Central memory CD4-positive, alpha-beta T cell (primary cell): ENCODE measurements around the gene P2RX2.

Experiments used
- DNase-seq: peaks from one replicate; pipeline ENCODE4 v3.0.0; 2022

Gene P2RX2

GRCh38 chr12:132603240-132604150, 15.1 kb upstream of the P2RX2 start:
- DNase-seq = no peak

GRCh38 chr12:132604151-132604618, 14.4 kb upstream of the P2RX2 start:
- DNase-seq = no peak

DNA sequence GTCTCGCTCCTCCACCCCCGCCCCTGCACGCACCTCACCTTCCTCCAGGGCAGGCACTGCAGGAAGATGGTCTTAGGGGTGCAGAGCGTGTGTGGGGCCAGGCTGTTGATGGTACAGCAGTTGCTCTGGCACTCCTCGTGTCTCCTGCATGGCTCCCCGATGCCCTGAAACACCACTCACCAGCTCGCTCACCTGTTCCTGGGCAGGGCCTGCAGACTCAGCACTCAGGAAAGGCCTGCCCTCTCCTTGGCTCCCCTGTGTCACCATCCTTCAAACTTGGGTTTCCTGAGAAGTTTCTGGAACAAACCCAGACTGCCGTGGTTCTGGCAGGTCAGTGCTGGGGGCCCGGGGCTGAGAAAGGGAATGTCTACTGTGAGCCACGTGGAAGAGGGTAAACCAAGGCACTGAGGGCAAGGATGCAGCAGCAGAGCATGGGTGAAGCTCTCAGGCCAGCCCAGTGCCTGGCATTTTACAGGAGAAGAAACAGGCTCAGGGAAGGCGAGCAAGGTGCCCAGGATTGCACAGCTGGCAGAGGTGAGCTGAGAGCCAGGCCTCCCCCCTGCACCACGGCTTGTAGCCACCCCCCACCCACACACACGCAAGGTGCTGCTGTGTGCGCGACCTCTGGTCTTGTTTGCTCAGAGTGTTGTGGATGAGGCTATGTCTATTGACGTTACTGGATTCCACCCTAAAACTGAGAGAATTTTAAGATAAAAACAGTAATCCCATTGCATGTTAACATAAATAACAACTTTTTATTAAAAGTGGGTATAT, 13.7 kb upstream of the P2RX2 start:
- no peak for DNase-seq

DNA sequence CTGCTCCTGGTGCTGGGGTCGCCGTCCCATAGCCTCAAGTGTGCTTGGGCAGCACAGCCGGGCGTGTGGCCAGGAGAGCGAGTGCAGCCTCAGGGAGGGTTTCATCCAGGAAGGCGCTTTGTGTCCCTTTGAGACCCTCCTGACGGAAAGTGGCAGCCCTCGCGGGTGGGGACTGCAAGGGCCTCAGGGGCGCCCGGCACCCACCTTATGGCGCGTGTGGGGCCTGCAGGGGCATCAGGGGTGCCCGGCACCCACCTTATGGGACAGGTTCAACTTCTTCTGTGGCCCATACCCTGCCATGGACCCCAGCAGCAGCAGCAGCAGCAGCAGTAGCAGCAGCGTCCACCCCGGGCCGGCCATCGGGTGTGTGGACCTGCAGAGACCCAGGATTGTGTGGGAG, 12.7 kb upstream of the P2RX2 start:
- no peak for DNase-seq

DNA sequence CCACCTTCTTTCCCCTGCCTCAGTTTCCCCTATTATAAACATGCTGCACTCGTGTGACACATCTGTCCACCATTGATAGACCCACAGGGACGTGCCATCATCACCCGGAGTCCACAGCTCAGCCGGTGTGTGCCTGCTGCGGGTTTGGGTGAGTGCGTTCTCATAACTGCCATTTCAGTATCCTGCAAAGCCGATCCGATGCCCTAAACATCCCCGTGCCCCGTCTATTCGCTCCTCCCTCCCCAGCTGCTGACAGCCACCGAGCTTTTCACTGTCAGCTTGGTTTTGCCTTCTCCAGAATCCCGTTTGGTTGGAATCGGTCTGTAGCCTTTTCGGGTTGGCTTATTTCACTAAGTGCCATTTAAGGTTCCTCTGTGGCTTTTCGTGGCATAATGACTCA, 12.1 kb upstream of the P2RX2 start:
- DNase-seq = no peak

DNA sequence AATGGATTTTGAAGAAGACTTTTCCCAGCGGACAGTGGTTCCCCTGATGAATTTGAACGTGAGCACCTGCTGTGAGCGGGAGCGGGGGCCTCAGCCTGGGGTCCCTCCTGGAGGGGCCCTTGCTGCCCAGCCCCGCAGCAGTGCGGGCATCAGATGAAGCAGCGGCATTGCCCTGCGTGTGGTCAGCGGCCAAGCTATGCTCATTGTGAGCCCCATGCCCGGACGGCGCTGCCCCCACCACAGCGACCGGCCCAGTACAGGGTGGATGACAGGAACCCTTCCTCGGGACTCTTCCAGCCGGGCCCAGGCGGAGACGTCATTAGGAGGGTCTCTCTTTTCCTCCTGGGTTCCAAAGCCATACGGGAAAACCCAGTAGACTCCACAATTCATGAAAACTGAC, 11.6 kb upstream of the P2RX2 start:
- no peak for DNase-seq

DNA sequence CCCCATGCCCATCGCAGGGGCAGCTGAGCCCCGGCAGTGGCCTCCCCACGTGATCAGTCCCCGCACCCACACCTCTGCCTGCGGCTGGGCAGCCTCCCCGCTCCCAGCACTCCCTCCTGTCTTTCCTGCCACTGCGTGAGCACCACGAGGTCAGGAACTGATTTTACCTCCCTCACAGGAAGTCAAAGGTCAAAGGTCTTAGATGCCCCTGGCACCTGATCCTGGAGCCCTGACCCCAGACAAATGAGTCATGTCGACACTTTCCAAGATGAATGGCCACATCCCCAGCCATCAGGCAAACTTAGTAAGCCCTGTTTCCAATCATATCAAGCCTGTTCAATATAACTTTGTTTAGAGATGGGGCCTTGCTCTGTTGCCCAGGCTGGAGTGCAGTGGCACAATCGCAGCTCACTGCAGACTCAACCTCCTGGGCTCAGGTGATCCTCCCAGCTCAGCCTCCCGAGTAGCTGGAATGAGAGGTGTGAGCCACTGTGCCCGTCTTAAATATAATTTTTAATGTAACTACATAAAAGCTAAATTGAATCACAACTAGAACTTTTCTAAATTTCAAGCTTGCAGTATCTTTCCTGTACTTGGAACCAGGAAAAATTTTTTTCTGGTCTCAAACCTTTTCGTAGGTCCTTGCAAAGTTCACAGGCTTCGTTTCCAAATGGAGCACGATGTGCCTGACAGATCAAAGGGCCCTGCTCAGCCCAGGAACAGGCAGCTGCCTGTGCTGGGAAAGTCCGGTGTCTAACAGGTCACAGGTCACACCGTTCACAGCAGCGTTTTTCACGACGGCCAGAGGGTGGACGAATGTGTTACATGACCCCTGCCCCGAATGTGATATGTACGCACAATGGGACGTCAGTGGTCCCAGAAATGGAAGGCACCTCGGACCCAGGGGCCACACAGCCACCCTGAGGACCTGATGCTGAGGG, 10.1 kb upstream of the P2RX2 start:
- DNase-seq = no peak

GRCh38 chr12:132610051-132610759, 8.4 kb upstream of the P2RX2 start, which contains the start of gene LRCOL1:
TSS of gene LRCOL1 (minus strand) at chr12:132610582. CDS start at chr12:132606251, 4,331 bp downstream.
- no peak for DNase-seq

- DNase-seq = no peak
Observed at GRCh38 chr12:132610866-132611602, 7.5 kb upstream of the P2RX2 start.

DNA sequence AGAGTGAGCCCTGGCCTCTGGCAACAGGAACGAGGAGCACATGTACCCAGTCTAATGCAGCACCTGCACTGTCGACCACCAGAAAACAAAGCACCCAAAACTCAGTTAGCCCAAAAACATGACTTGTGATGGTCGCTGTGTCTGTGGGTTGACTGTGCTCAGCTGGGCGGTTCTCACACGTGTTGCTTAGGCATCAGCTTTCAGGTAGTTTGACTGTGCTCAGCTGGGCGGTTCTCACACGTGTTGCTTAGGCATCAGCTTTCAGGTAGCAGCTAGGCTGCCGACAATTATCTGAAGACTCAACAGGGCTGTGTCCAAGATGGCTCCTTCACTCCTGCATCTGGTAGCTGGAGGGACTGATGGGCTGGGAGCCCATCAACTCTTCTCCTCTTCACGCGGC, 7.0 kb upstream of the P2RX2 start:
- no peak for DNase-seq

DNA sequence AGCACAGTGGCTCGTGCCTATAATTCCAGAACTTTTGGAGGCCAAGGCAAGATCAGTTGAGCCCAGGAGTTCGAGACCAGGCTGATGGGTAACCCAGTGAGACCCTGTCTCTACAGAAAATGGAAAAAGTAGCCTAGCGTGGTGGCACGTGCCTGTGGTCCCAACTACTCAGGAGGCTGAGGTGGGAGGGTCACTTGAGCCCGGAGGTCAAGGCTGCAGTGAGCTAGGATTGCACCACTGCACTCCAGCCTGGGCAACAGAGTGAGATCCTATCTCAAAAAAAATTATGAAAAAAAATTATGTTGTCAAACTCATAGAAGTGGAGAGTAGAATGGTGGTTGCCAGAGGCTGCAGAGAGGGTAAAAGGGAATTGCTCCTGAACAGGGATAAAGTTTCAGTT, 4.5 kb upstream of the P2RX2 start:
- no peak for DNase-seq

- DNase-seq = peak; percentile 70
Observed at GRCh38 chr12:132614861-132615578, 3.6 kb upstream of the P2RX2 start.

DNA sequence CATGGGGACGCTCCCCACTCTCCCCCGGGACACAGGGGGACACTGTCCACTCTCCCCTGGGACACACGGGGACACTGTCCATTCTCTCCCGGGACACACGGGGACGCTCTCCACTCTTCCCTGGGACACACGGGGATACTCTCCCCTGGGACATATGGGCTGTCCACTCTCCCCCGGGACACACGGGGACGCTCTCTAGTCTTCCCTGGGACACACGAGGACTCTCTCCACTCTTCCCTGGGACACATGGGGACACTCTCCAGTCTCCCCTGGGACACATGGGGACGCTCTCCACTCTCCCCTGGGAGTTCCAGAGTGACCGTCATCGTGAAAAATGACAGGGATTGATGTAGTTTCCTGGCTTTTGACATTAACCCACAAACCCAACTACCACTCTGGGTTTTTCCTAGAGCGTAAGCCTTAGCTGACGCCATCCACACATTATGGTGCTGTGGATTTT, 3.0 kb upstream of the P2RX2 start:
- no peak for DNase-seq

- DNase-seq = no peak
Observed at GRCh38 chr12:132617135-132617701, 1.4 kb upstream of the P2RX2 start.

DNA sequence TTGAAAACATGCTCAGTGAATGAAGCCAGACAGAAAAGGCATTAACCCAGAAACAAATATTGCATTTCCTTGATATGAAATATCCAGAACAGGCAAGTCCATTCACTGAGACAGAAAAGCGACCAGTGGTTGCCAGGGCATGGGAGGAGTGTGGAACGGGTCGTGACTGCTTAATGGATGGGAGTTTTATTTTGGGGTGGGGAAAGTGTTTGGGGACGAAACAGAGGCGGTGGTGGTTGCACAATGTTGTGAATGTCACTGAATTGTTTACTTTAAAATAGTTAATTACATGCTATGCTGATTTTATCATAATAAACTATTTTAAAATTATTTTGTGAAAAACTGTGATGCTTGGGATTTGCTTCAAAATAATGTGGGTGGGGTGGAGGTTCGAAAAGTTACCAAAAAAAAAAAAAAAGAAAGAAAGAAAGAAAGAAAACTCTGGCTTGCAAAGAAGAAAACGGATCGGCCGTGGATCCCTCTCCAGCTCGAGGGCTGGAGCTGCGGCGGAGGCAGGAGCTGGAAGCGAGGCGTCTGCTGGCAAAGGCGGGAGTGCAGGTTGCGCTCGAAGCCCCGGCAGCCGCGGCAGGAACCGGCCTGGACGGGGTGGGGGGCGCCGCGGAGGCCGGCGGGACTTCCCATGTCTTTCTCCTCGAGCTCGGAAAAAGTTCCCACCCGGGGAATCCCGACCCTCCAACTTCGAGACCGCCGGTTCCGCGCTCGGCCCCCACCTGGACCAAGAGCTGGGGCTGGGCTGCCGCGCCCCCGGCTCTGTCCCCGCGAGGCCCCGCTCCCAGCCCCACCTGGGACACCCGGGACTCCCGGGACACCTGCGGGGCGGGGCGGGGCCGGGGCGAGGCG, 524 bp upstream of the P2RX2 start:
- no peak for DNase-seq

DNA sequence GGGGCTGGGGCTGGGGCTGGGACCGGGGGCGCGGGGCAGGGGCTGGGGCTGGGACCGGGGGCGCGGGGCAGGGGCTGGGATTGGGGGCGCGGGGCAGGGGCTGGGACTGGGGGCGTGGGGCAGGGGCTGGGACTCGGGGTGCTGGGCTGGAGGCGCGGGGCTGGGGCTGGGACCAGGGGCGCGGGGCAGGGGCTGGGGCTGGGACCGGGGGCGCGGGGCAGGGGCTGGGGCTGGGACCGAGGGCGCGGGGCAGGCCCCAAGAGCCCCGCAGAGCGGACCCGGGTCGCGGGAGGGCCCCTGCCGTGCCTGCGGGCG, 452 bp downstream of the P2RX2 start:
- no peak for DNase-seq

- DNase-seq = no peak
Observed at GRCh38 chr12:132619386-132620112, 973 bp downstream of the P2RX2 start.

DNA sequence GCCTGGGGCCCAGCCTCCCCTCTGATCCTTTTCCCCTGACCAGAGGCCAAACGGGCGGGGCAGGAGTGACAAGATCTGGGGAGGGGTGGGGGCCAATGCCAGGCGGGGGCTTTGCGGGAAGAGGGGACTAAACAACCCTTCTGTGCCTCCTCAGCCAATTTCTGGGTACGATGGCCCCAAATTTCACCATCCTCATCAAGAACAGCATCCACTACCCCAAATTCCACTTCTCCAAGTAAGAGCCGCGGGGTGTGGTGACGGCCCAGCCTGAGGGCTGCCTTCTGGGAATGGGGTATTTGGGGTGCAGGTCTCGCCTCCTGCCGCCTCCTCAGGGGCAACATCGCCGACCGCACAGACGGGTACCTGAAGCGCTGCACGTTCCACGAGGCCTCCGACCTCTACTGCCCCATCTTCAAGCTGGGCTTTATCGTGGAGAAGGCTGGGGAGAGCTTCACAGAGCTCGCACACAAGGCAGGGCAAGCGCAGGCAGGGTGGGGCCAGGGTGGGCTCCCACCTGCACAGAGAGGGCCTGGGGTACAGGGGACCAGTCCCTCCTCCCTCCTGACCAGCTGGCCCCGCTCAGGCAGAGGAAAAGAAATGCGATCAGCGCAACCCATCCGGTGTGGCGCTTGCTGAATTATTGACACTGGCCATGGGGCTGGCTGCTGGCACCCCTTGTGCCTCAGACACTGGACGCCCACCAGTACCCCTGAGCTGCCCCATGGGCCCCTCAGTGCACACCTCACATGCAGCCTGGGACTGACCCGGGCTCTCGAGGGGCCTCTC, 1.7 kb downstream of the P2RX2 start:
- no peak for DNase-seq
